DND-41 (cell line): Measurements from ENCODE around the gene PPP1R16B.

Experiments
- ATAC-seq: fragments of 200-7000 bp; cut with Tn5 transposase; 3 replicates; pipeline ENCODE4 v1.9.1; 2021; ENCODE audit warnings: low read depth; ENCODE audit not compliant: insufficient read depth
- DNase-seq: peaks from one replicate; pipeline ENCODE4 v3.0.0-alpha.2; 2020
- H2AFZ ChIP-seq: 2 replicates; pipeline ENCODE4 v1.6.0; 2012; ENCODE audit warnings: low read depth, low read length
- H3K27ac ChIP-seq: 2 replicates; pipeline ENCODE4 v1.5.1; 2012; ENCODE audit warnings: low read length, inconsistent platforms
- H3K27me3 ChIP-seq: fragments of 200-600 bp; sonication (generic); 2 replicates; pipeline ENCODE4 v1.6.0; 2012; ENCODE audit warnings: low read length, mild to moderate bottlenecking, inconsistent platforms; ENCODE audit not compliant: insufficient read depth, poor library complexity
- H3K36me3 ChIP-seq: 2 replicates; pipeline ENCODE4 v1.5.1; 2012; ENCODE audit warnings: low read length, inconsistent platforms; ENCODE audit not compliant: insufficient read depth
- H3K4me1 ChIP-seq: 2 replicates; pipeline ENCODE4 v1.5.1; 2012; ENCODE audit warnings: mild to moderate bottlenecking, low read length; ENCODE audit not compliant: insufficient read depth
- H3K4me2 ChIP-seq: 2 replicates; pipeline ENCODE4 v1.6.0; 2012; ENCODE audit warnings: mild to moderate bottlenecking, moderate library complexity, low read length, inconsistent platforms; ENCODE audit not compliant: insufficient read depth
- H3K4me3 ChIP-seq, 2 experiments: fragments of 200-600 bp in 1 of 2; shearing (Covaris generic) in 1 of 2; 2 replicates each; pipeline ENCODE4 v1.5.1; 2012 to 2016; ENCODE audit warnings: inconsistent platforms in 2 of 2, low read length in 2 of 2, mild to moderate bottlenecking in 2 of 2, low read depth in 1 of 2, moderate library complexity in 1 of 2
- H3K79me2 ChIP-seq: 2 replicates; pipeline ENCODE4 v1.6.0; 2012; ENCODE audit warnings: low read length, inconsistent platforms; ENCODE audit not compliant: insufficient read depth
- H3K9ac ChIP-seq: 2 replicates; pipeline ENCODE4 v1.6.0; 2012; ENCODE audit warnings: low read depth, mild to moderate bottlenecking, inconsistent platforms, low read length, moderate library complexity
- H3K9me3 ChIP-seq: 2 replicates; pipeline ENCODE4 v1.5.1; 2012; ENCODE audit warnings: low read length, moderate library complexity, mild to moderate bottlenecking, inconsistent platforms; ENCODE audit not compliant: insufficient read depth, severe bottlenecking
- H4K20me1 ChIP-seq: 2 replicates; pipeline ENCODE4 v1.6.0; 2012; ENCODE audit warnings: low read length; ENCODE audit not compliant: insufficient read depth
- CTCF ChIP-seq: IDR thresholded peaks from 2 replicates; pipeline ENCODE4 v1.5.1; 2012; ENCODE audit warnings: borderline replicate concordance, low read length, moderate library complexity, mild to moderate bottlenecking; ENCODE audit not compliant: poor library complexity, severe bottlenecking; ENCODE audit errors: extremely low read depth
- EZH2 ChIP-seq: IDR thresholded peaks from 3 replicates; pipeline ENCODE4 v1.6.1; 2012; ENCODE audit warnings: borderline replicate concordance, low read depth, mild to moderate bottlenecking, moderate library complexity, low read length, inconsistent platforms; ENCODE audit not compliant: severe bottlenecking

The PPP1R16B gene

GRCh38 chr20:38961530-38962043, 156.1 kb downstream of the PPP1R16B start:
- H3K27ac ChIP-seq, result peak overlapping the region; percentile 85
- H3K4me1 ChIP-seq, result peaks cover 35% of the 10 kb centered on the region
- peak overlapping the region; percentile 73 for H2AFZ ChIP-seq
- H3K36me3 ChIP-seq, result peaks cover 10% of the 10 kb centered on the region
- peak overlapping the region; percentile 77 for H3K9ac ChIP-seq
- H3K9me3 ChIP-seq, result no peaks in the 10 kb centered on the region
- peaks cover 55% of the 10 kb centered on the region for H3K79me2 ChIP-seq
- no peak for ATAC-seq
- peak; percentile 53 for DNase-seq
- TF ChIP-seq EZH2 (no peak), CTCF (no peak)
- peak overlapping the region; percentile 25 to 79 for H3K4me3 ChIP-seq
- no peaks in the 10 kb centered on the region for H3K27me3 ChIP-seq
- H3K4me2 ChIP-seq, result peak overlapping the region; percentile 72
- no peaks in the 10 kb centered on the region; the same call in 1 of the 2 replicates for H4K20me1 ChIP-seq

DNA sequence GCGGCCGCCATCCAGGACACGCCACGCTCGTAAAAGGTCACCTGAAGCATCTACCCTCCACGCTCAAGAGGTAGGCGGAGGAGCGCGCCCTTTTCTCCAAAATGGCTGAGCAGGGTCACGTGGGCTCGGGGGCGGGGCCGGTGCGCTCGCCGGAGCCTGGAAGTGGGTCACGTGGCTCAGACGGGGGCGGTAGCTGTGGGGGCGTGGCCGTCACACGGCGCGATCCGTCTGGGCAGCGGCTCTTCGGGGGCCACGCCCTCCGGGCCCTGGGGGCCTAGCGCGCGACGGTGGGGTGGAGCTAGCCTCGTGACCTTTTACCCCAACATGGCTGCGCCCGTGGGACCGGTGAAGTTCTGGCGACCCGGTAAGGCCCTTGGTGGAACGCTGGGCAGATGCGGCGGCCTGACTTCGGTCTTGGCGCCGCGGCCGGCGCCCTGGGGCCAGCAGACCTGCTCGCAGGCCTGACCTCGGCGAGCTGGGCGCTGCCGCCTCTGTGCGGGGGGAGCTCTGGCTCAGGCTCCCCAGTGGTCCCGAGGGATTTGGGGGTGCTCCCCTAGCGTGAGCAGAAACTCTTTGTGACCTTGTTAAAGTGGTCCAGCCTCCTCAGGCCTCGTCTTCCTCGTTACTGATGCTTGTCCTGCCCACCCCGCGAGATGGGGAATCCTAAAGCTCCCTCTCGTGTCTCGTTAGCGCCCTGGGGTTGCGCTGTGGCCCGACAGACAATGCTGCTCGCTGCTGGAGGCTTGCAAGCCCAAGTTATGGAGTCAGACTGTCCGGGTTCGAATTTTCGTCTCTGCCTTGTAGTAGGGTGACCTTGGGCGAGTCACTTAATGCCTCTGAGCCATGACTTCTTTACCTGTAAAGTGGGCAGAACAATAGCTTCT, 156.8 kb downstream of the PPP1R16B start, which contains the start of gene DHX35:
Gene DHX35, plus strand, starts transcription at position 301 of the 884 bp plus-strand sequence. Its CDS starts 24 bp downstream, at position 325.
- H3K9ac ChIP-seq, result peak within 1 kb of the TSS; percentile 77
- peaks cover 62% of the 10 kb centered on the region for H3K79me2 ChIP-seq
- peaks cover 35% of the 10 kb centered on the region for H3K4me1 ChIP-seq
- TF ChIP-seq EZH2, result no peak
- TF ChIP-seq CTCF, result peak; percentile 76
- DNase-seq (peak; percentile 99), ATAC-seq (peak; percentile 94)
- H3K36me3 ChIP-seq, result peaks cover 13% of the 10 kb centered on the region
- H3K27me3 ChIP-seq, result no peaks in the 10 kb centered on the region
- peak within 1 kb of the TSS; percentile 61 to 79 for H3K4me3 ChIP-seq
- H3K9me3 ChIP-seq, result no peaks in the 10 kb centered on the region
- H4K20me1 ChIP-seq, result no peaks in the 10 kb centered on the region; the same call in 1 of the 2 replicates
- H2AFZ ChIP-seq, result peak within 1 kb of the TSS; percentile 84
- H3K27ac ChIP-seq, result peak within 1 kb of the TSS; percentile 85
- peak within 1 kb of the TSS; percentile 72 for H3K4me2 ChIP-seq

DNA sequence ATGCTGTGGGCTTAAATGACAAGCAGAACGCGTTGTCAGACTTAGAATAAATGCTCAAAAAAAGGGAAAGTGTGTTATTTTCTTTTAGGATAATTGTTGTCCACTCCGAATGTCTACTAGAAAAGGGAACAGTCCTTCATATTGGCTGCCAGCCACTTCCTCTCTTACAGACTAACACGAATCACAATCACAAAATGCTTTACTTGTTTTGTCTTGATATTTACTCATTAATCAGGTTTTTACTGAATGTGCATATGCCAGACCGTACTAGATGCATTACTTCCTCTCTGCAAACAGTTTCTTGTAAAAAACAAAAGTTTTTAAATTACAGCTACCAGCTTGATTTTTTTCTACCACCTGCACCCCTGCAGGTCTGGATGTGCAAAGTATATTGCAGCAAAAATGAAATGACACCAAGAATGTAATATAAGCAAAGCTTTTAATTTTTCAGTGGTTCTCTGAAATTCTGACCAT, 157.5 kb downstream of the PPP1R16B start:
- peaks cover 4% of the 10 kb centered on the region for H4K20me1 ChIP-seq
- ATAC-seq, result no peak
- peak overlapping the region; percentile 77 for H3K9ac ChIP-seq
- TF ChIP-seq EZH2 (no peak), CTCF (peak; percentile 3)
- peaks cover 68% of the 10 kb centered on the region for H3K79me2 ChIP-seq
- H3K27ac ChIP-seq, result peak overlapping the region; percentile 79
- no peaks in the 10 kb centered on the region for H3K9me3 ChIP-seq
- H3K4me1 ChIP-seq, result peaks cover 35% of the 10 kb centered on the region
- H3K27me3 ChIP-seq, result no peaks in the 10 kb centered on the region
- no peak for DNase-seq
- H3K4me2 ChIP-seq, result peak overlapping the region; percentile 67
- H3K36me3 ChIP-seq, result peaks cover 19% of the 10 kb centered on the region
- H2AFZ ChIP-seq, result peak overlapping the region; percentile 84
- H3K4me3 ChIP-seq, result peak overlapping the region; percentile 61 to 79; a peak in 3 of 4 replicates
